A549 treated with Hydrocortisone at 1 μM for 4 hours (cell line): Measurements from ENCODE around the gene TMIGD3. TPM values are rescaled to one million over a fixed set of nuclear protein-coding genes. Genes with fewer than 3 reads are reported as not detected.

ENCODE experiments used
- total RNA-seq: library from RNA; stranded (reverse); fragments of 200-300 nt; extraction: Qiagen RNA extraction; gene quantifications from 5 replicates; pipeline ENCODE4 v1.2.3, GENCODE V29; 2022

The TMIGD3 gene
- not detected in 5 replicates for total RNA-seq

GRCh38 chr1:111503585-111504060 lies at the start of gene TMIGD3, which contains the start of gene ADORA3:
TMIGD3 (minus strand) TSS chr1:111503633; CDS start chr1:111503354, 279 bp downstream.
ADORA3 (minus strand) TSS chr1:111503633; CDS start chr1:111503354, 279 bp downstream.

GRCh38 chr1:111448918-111449702 lies 54.3 kb downstream of the TMIGD3 start, which contains the start of the genes ATP5PB and WDR77:
ATP5PB (plus strand) TSS chr1:111449464; CDS start chr1:111449542, 78 bp downstream.
WDR77 (minus strand) TSS chr1:111449256; CDS start chr1:111449169, 87 bp downstream.

Other genes starting within 250 kb of the TMIGD3 start
- not detected in 5 replicates for gene CHIA, start 212.8 kb downstream of the TMIGD3 start, total RNA-seq
- 0.98 to 1.6 TPM (median 1.2 TPM) in 5 replicates for gene OVGP1, start 75.9 kb downstream of the TMIGD3 start, total RNA-seq
- gene WDR77, start 54.4 kb downstream of the TMIGD3 start, total RNA-seq = 35.7 to 53.7 TPM (median 48.5 TPM) in 5 replicates
- 243 to 257 TPM (median 247 TPM) in 5 replicates for gene ATP5PB, start 54.2 kb downstream of the TMIGD3 start, total RNA-seq
- gene C1orf162, start 29.6 kb downstream of the TMIGD3 start, total RNA-seq = 0.14 to 0.22 TPM (median 0.17 TPM) in 4 of 5 replicates, not detected in the other
- gene ADORA3, start within 50 bp of the TMIGD3 start, total RNA-seq = not detected in 5 replicates
- gene RAP1A, start 116.2 kb upstream of the TMIGD3 start, total RNA-seq = 26.6 to 42.3 TPM (median 31.8 TPM) in 5 replicates
- 1.8 to 2.8 TPM (median 2.0 TPM) in 5 replicates for gene INKA2, start 235.8 kb upstream of the TMIGD3 start, total RNA-seq